IMR-90 (cell line): ENCODE measurements around the gene KAZN. TPM values are rescaled to one million over a fixed set of nuclear protein-coding genes. Genes with fewer than 3 reads are reported as not detected.

ENCODE experiments used
- ATAC-seq: fragments of 200-7000 bp; cut with Tn5 transposase; 2 replicates; pipeline ENCODE4 v1.9.1; 2020; ENCODE audit warnings: low read depth, mild to moderate bottlenecking, moderate library complexity
- BruUV-seq: library from RNA; stranded (reverse); fragments of 400-500 nt; replicated peaks from 2 replicates; lab custom pipeline; 2021; lab: Mats Ljungman, UMichigan
- CTCF ChIA-PET: fragments of 300-600 bp; formaldehyde crosslinking; extraction: SDS; loops from one replicate; lab custom pipeline; 2021; ENCODE audit warnings: antibody characterized with exemption; lab: Yijun Ruan, JAX
- POLR2A ChIA-PET: fragments of 300-600 bp; sonication (Branson Sonifier 250); formaldehyde crosslinking; loops from one replicate; lab custom pipeline; 2022; ENCODE audit warnings: antibody characterized with exemption; ENCODE audit not compliant: unreplicated experiment; lab: Charles Lee
- DNase-seq: peaks from one replicate; pipeline ENCODE4 v3.0.0; 2013
- H2AFZ ChIP-seq: replicated peaks from 2 replicates; pipeline ENCODE3; 2013; ENCODE audit warnings: low read length, mild to moderate bottlenecking; ENCODE audit not compliant: poor library complexity
- H2AK5ac ChIP-seq: 2 replicates; pipeline ENCODE4 v1.6.1; 2013; ENCODE audit warnings: low read depth, low read length, inconsistent platforms
- H2AK9ac ChIP-seq: replicated peaks from 2 replicates; pipeline ENCODE3; 2013; ENCODE audit warnings: mild to moderate bottlenecking, low read depth, low read length, moderate library complexity; ENCODE audit not compliant: poor library complexity
- H2BK120ac ChIP-seq: 2 replicates; pipeline ENCODE4 v1.6.1; 2013; ENCODE audit warnings: low read depth, low read length, inconsistent platforms
- H2BK15ac ChIP-seq: 3 replicates; pipeline ENCODE4 v1.6.1; 2013; ENCODE audit warnings: low read depth, low read length, inconsistent platforms
- H2BK20ac ChIP-seq: 2 replicates; pipeline ENCODE4 v1.6.1; 2013; ENCODE audit warnings: low read depth, mild to moderate bottlenecking, inconsistent platforms, low read length, moderate library complexity
- H2BK5ac ChIP-seq: 2 replicates; pipeline ENCODE4 v1.6.1; 2013; ENCODE audit warnings: mild to moderate bottlenecking, low read depth, low read length, inconsistent platforms; ENCODE audit not compliant: poor library complexity, severe bottlenecking
- H3K14ac ChIP-seq: replicated peaks from 2 replicates; pipeline ENCODE4 v1.6.1; 2013; ENCODE audit warnings: low read depth, low read length, inconsistent platforms
- H3K18ac ChIP-seq: 2 replicates; pipeline ENCODE4 v1.6.1; 2013; ENCODE audit warnings: low read depth, low read length, control low read depth
- H3K23ac ChIP-seq: 2 replicates; pipeline ENCODE4 v1.6.1; 2013; ENCODE audit warnings: low read depth, low read length, inconsistent platforms
- H3K27ac ChIP-seq: 2 replicates; pipeline ENCODE4 v1.5.1; 2013; ENCODE audit warnings: mild to moderate bottlenecking, control low read depth, low read length; ENCODE audit not compliant: insufficient read depth
- H3K27me3 ChIP-seq: 2 replicates; pipeline ENCODE4 v1.6.1; 2013; ENCODE audit warnings: low read length; ENCODE audit not compliant: control insufficient read depth, insufficient read depth
- H3K36me3 ChIP-seq: 2 replicates; pipeline ENCODE4 v1.6.1; 2013; ENCODE audit warnings: low read length, mixed read lengths; ENCODE audit not compliant: control insufficient read depth, insufficient read depth
- H3K4ac ChIP-seq: 2 replicates; pipeline ENCODE4 v1.6.1; 2013; ENCODE audit warnings: low read depth, low read length, inconsistent platforms
- H3K4me1 ChIP-seq: 2 replicates; pipeline ENCODE4 v1.6.1; 2013; ENCODE audit warnings: low read length, mixed read lengths; ENCODE audit not compliant: control insufficient read depth, insufficient read depth
- H3K4me2 ChIP-seq: 2 replicates; pipeline ENCODE4 v1.6.1; 2013; ENCODE audit warnings: low read depth, mild to moderate bottlenecking, control low read depth, low read length, moderate library complexity
- H3K4me3 ChIP-seq: 2 replicates; pipeline ENCODE4 v1.5.1; 2013; ENCODE audit warnings: low read depth, mild to moderate bottlenecking, control low read depth, low read length, moderate library complexity; ENCODE audit not compliant: insufficient read depth
- H3K56ac ChIP-seq: 2 replicates; pipeline ENCODE4 v1.6.1; 2013; ENCODE audit warnings: low read length, inconsistent platforms; ENCODE audit not compliant: insufficient read depth; ENCODE audit errors: extremely low read depth
- H3K79me1 ChIP-seq, 2 experiments: 2 replicates each; pipeline ENCODE4 v1.6.1; 2013; ENCODE audit warnings: low read length in 2 of 2, inconsistent platforms in 1 of 2, low read depth in 1 of 2
- H3K9ac ChIP-seq: 2 replicates; pipeline ENCODE4 v1.6.1; 2013; ENCODE audit warnings: low read depth, low read length, control low read depth
- H3K9me1 ChIP-seq: 2 replicates; pipeline ENCODE4 v1.6.1; 2013; ENCODE audit warnings: low read length, inconsistent platforms; ENCODE audit not compliant: insufficient read depth
- H3K9me3 ChIP-seq: 2 replicates; pipeline ENCODE4 v1.6.1; 2013; ENCODE audit warnings: low read length; ENCODE audit not compliant: control insufficient read depth, insufficient read depth
- H4K20me1 ChIP-seq: 2 replicates; pipeline ENCODE4 v1.6.1; 2013; ENCODE audit warnings: low read length, inconsistent platforms; ENCODE audit not compliant: insufficient read depth
- H4K5ac ChIP-seq: 2 replicates; pipeline ENCODE4 v1.6.1; 2013; ENCODE audit warnings: mild to moderate bottlenecking, low read depth, low read length, control low read depth
- H4K8ac ChIP-seq, 2 experiments: 2 replicates each; pipeline ENCODE4 v1.6.1; 2013; ENCODE audit warnings: low read depth in 2 of 2, low read length in 2 of 2, control low read depth in 1 of 2, inconsistent platforms in 1 of 2
- H4K91ac ChIP-seq: 2 replicates; pipeline ENCODE4 v1.6.1; 2013; ENCODE audit warnings: low read depth, low read length, inconsistent platforms; ENCODE audit not compliant: insufficient read depth
- BHLHE40 ChIP-seq: fragments of 150-350 bp; IDR thresholded peaks from 2 replicates; pipeline ENCODE4 v1.6.1; 2016; ENCODE audit warnings: mild to moderate bottlenecking, low read depth, low read length
- CEBPB ChIP-seq: IDR thresholded peaks from 2 replicates; pipeline ENCODE4 v1.6.1; 2012; ENCODE audit warnings: low read depth, low read length, improper control_type of control experiment
- CHD1 ChIP-seq: IDR thresholded peaks from 2 replicates; pipeline ENCODE4 v1.6.1; 2012; ENCODE audit warnings: low read depth, low read length, improper control_type of control experiment
- CTCF ChIP-seq: conservative IDR thresholded peaks from 2 replicates; pipeline ENCODE4 v1.5.1; 2012; ENCODE audit warnings: mild to moderate bottlenecking, low read depth, low read length, improper control_type of control experiment
- FOS ChIP-seq: fragments of 150-350 bp; IDR thresholded peaks from 2 replicates; pipeline ENCODE4 v1.6.1; 2016; ENCODE audit warnings: low read depth, low read length
- MAFK ChIP-seq: IDR thresholded peaks from 2 replicates; pipeline ENCODE4 v1.6.1; 2012; ENCODE audit warnings: low read depth, low read length, improper control_type of control experiment
- MAZ ChIP-seq: IDR thresholded peaks from 2 replicates; pipeline ENCODE4 v1.6.1; 2012; ENCODE audit warnings: low read depth, mild to moderate bottlenecking, low read length, improper control_type of control experiment, moderate library complexity, borderline replicate concordance
- MXI1 ChIP-seq: IDR thresholded peaks from 2 replicates; pipeline ENCODE4 v1.6.1; 2012; ENCODE audit warnings: low read depth, mild to moderate bottlenecking, low read length, moderate library complexity, borderline replicate concordance
- NFE2L2 ChIP-seq: fragments of 150-350 bp; IDR thresholded peaks from 2 replicates; pipeline ENCODE4 v1.6.1; 2016; ENCODE audit warnings: low read depth, mild to moderate bottlenecking, low read length
- POLR2A ChIP-seq: IDR thresholded peaks from 2 replicates; pipeline ENCODE4 v1.6.1; 2012; ENCODE audit warnings: mild to moderate bottlenecking, low read depth, low read length
- RAD21 ChIP-seq: IDR thresholded peaks from 2 replicates; pipeline ENCODE4 v1.6.1; 2012; ENCODE audit warnings: low read length, improper control_type of control experiment
- RCOR1 ChIP-seq: IDR thresholded peaks from 2 replicates; pipeline ENCODE4 v1.6.1; 2012; ENCODE audit warnings: mild to moderate bottlenecking, low read length, improper control_type of control experiment; ENCODE audit not compliant: insufficient replicate concordance
- RFX5 ChIP-seq: IDR thresholded peaks from 2 replicates; pipeline ENCODE4 v1.8.0; 2012; ENCODE audit warnings: low read depth, mild to moderate bottlenecking, low read length, moderate library complexity
- SMC3 ChIP-seq: fragments of 150-350 bp; IDR thresholded peaks from 2 replicates; pipeline ENCODE4 v1.6.1; 2016; ENCODE audit warnings: low read depth, mild to moderate bottlenecking, antibody characterized with exemption, low read length, moderate library complexity
- WGBS, 2 experiments: methylation state at CpG; one replicate each; pipeline versions ENCODE4 v1.1.5 to v1.1.7; 2013; ENCODE audit warnings: missing lambda C conversion rate in 2 of 2; ENCODE audit not compliant: insufficient read length in 1 of 2; ENCODE audit errors: extremely low coverage in 2 of 2; 5-methylcytosine and 5-hydroxymethylcytosine counted together
- dilution Hi-C: fragments of 300-500 bp; cut with HindIII; formaldehyde crosslinking; loops from one replicate; pipeline ENCODE4 v1.14.3; 2018; ENCODE audit warnings: low sequenced_read_pairs; ENCODE audit not compliant: unreplicated experiment
- in situ Hi-C: fragments of 300-500 bp; cut with MboI; formaldehyde crosslinking; loops from 3 replicates; pipeline ENCODE4 v1.14.3; 2019; ENCODE audit warnings: low sequenced_read_pairs, inconsistent platforms, mixed read lengths
- intact Hi-C: fragments of 100-400 bp; cut with micrococcal nuclease; formaldehyde crosslinking; loops from 2 replicates; pipeline ENCODE4 v1.10.0; 2022
- polyA plus RNA-seq, 3 experiments: library from polyadenylated mRNA; depleted of rRNA; stranded (reverse); fragments of >200 nt; gene quantifications; 2 replicates each; pipeline ENCODE4 v1.2.3, GENCODE V29; 2012; ENCODE audit warnings: low replicate concordance in 1 of 3
- total RNA-seq: library from RNA; depleted of rRNA; stranded (reverse); fragments of >200 nt; gene quantifications from 2 replicates; pipeline ENCODE4 v1.2.3, GENCODE V29; 2012
- TF ChIP-seq, protein P1 (sequence below): fragments of 150-350 bp; IDR thresholded peaks from 2 replicates; pipeline ENCODE4 v1.6.1; 2017; ENCODE audit warnings: mild to moderate bottlenecking, antibody characterized with exemption, low read length, low read depth
- TF ChIP-seq, protein P2 (sequence below): fragments of 150-350 bp; IDR thresholded peaks from 2 replicates; pipeline ENCODE4 v1.6.1; 2016; ENCODE audit warnings: low read depth, mild to moderate bottlenecking, low read length, moderate library complexity, borderline replicate concordance

KAZN gene
- total and polyA plus RNA-seq, 2 of the 4 experiments (the other 2 are of a cell fraction): 5.2 to 10.5 TPM

GRCh38 chr1:15039901-15040300, 441.4 kb downstream of the KAZN start:
- Histone ChIP-seq H3K56ac (no peak overlapping the region), H2AK9ac (no peak overlapping the region), H3K14ac (no peak overlapping the region), H3K36me3 (peaks cover 12% of the 10 kb centered on the region), H3K27ac (no peak overlapping the region), H3K4me1 (no peaks in the 10 kb centered on the region), H2BK20ac (no peak overlapping the region), H2AK5ac (no peak overlapping the region), H3K79me1 (peaks cover 5 to 8% of the 10 kb centered on the region in 2 experiments; a peak in 2 of 4 replicates), H2BK15ac (no peak overlapping the region), H3K4me2 (no peak overlapping the region), H4K20me1 (peaks cover 3% of the 10 kb centered on the region), H3K9me1 (no peaks in the 10 kb centered on the region), H4K91ac (no peak overlapping the region), H2AFZ (no peak overlapping the region), H2BK5ac (no peak overlapping the region), H3K4me3 (no peak overlapping the region), H3K27me3 (no peaks in the 10 kb centered on the region), H4K5ac (no peak overlapping the region), H3K23ac (no peak overlapping the region), H2BK120ac (no peak overlapping the region), H3K18ac (no peak overlapping the region), H4K8ac (no peak overlapping the region), H3K9me3 (no peaks in the 10 kb centered on the region), H3K4ac (no peak overlapping the region), H3K9ac (no peak overlapping the region)
- POLR2A ChIA-PET: no interaction called here
- intact Hi-C loops (loop anchor here (10.0 kb wide), 2 partner anchors 465 to 525 kb away; no protein-coding TSS in a partner anchor), in situ Hi-C loops (loop anchor here (10.0 kb wide), 1 partner anchor 1075 kb away; no protein-coding TSS in a partner anchor), dilution Hi-C loops (no loop called here)
- BruUV-seq: no TSS peak
- DNase-seq: no peak
- CTCF ChIA-PET: interaction anchor here (1.1 kb wide), 1 partner anchor 12 kb away, joined by 3 read pairs; no protein-coding TSS in a partner anchor
- no peak for TF ChIP-seq RFX5
- no peak for TF ChIP-seq NFE2L2
- no peak for TF ChIP-seq CHD1
- TF ChIP-seq BHLHE40: no peak
- no peak for TF ChIP-seq MAZ
- TF ChIP-seq, protein P1, sequence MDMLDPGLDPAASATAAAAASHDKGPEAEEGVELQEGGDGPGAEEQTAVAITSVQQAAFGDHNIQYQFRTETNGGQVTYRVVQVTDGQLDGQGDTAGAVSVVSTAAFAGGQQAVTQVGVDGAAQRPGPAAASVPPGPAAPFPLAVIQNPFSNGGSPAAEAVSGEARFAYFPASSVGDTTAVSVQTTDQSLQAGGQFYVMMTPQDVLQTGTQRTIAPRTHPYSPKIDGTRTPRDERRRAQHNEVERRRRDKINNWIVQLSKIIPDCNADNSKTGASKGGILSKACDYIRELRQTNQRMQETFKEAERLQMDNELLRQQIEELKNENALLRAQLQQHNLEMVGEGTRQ: no peak
- no peak for TF ChIP-seq RCOR1
- TF ChIP-seq RAD21: no peak
- TF ChIP-seq CEBPB: no peak
- TF ChIP-seq MAFK: no peak
- TF ChIP-seq POLR2A: no peak
- TF ChIP-seq FOS: no peak
- TF ChIP-seq, protein P2, sequence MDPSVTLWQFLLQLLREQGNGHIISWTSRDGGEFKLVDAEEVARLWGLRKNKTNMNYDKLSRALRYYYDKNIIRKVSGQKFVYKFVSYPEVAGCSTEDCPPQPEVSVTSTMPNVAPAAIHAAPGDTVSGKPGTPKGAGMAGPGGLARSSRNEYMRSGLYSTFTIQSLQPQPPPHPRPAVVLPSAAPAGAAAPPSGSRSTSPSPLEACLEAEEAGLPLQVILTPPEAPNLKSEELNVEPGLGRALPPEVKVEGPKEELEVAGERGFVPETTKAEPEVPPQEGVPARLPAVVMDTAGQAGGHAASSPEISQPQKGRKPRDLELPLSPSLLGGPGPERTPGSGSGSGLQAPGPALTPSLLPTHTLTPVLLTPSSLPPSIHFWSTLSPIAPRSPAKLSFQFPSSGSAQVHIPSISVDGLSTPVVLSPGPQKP: no peak
- no peak for TF ChIP-seq SMC3
- no peak for TF ChIP-seq MXI1
- TF ChIP-seq CTCF: no peak
- WGBS, 2 experiments: 100% methylated on average over 2 of the region's 5 CpGs; no CpG with 5 or more reads in 1 of the 2 experiments
- no peak for ATAC-seq
